Measurements from ENCODE around the gene SCN2B. TPM values are rescaled to one million over a fixed set of nuclear protein-coding genes. Genes with fewer than 3 reads are reported as not detected.

The SCN2B gene, protein sequence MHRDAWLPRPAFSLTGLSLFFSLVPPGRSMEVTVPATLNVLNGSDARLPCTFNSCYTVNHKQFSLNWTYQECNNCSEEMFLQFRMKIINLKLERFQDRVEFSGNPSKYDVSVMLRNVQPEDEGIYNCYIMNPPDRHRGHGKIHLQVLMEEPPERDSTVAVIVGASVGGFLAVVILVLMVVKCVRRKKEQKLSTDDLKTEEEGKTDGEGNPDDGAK
- total RNA-seq (2022; extraction: Qiagen RNA extraction; ENCODE audit: low read depth): not detected in 5 replicates

DNA sequence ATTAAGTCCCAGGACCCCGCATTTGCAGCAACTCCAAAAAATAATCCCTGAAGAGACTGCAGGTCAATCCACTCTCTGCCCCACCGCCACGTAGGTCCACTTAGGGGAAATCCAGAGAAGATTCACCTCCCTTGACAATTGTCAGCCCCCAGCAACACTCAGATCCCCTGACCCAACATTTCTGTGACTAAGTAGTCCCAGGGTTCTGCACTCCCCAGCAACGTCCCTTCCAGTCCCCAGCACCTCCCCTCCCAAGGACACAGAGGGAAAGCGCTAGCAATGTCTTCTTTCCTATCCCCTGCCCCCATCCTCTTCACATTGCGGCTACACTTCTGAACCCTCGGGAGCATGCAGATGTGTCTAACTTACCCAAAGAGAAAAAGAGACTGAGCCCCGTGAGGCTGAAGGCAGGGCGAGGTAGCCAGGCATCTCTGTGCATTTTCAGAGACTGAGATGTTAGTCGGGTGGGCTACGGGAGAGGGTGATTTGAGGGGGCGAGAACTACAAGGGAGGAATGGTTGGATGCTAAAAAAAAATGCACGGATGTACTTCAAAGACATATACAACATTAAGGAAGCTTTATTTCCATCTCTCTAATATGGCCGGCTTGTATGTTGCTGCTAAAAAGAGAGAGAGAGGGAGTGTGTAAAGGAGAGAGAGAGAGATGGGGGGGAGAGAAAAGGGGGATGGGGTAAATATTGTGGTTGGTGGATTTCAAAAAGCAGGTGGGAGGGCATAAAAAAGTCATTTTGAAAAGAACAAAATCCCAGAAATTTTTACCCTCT lies at the start of gene SCN2B:
Gene SCN2B, minus strand, starts transcription at position 647 of the 785 bp plus-strand sequence. Its CDS starts 208 bp downstream, at position 439.

DNA sequence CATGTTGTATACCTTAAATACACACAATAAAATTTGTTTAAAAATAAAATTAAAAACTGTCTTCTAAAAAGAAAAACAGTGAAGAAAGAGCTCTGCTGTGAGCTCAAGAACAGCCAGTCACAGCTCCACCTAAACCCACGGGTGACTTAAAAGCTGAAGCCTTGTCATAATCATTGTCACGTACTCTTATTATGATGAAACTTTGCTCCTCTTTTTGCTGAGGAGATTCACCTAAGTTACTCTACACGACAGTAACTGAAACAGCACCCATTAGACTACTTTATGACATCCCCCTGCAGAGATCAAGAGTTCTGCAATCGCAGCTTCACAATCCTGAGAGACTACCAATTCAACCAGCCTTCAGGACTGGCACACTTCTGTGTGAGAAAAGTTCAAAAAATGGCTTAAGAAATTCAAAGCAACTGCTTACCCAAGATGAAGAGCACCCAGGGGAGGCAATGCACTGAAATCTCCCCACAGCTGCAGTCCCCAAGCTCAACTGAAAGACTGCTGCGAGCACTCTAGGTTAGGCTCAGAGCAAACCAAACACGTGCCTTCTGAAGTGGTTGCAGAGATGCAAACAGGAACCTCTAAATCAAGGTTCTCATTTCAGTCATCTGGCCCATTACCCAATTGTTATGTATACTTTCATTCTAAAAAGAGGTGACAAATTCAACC lies 48.2 kb upstream of the SCN2B start, which contains the start of gene JAML:
Gene JAML, minus strand, starts transcription at position 501 of the 678 bp plus-strand sequence. CDS start 10,145 bp downstream, outside the sequence.

DNA sequence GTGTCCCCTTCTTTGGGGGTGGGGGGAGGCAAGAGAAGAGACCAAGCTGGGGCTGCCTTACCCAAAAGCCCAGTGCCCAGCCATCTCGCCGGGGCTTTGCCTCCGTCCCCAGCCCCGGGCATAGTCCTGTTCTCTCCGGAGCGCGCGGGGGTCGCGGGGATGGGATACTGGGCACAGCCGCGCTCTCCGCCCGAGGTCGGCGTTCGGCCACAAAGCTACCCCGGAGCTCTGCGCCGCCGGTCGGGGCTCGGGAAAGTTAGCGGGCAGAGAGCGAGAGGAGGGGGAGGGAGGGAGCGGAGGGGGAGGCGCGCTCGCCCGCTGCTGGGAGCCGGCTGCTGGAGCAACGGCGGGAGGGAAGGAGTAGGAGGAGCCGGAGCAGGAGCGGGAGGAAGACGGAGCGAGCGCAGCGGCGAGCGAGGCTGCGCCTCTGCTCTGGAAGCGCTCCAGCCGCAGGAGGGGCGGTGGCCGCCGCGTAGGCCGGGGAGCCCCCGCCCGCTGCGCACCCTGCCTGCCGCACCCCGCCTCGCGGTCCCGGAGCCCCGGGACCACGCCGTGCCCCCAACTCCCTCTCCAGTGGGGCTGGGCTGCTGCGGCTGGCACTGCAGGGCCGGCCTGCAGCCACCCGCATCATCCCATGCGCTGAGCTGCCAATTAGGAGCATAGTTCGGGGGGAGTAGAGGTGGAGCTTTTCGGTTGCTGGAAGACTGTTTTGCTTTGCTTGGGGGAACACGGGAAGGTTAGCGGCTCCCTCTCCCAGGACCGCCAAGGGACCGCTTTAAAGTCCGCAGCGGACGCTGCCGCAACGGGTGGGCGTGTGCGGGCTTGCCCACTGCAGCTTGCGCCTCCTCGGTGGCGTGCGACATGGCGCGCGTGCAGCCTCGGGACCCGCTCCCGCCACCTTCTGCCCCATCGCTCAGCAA lies 23.6 kb downstream of the SCN2B start, which contains the start of gene SCN4B:
Gene SCN4B, minus strand, starts transcription at position 272 of the 920 bp plus-strand sequence. Its CDS starts 150 bp downstream, at position 122.

Other genes starting within 250 kb of the SCN2B start
- not detected in 5 replicates for gene TMPRSS13, start 247.2 kb downstream of the SCN2B start, total RNA-seq (2022; extraction: Qiagen RNA extraction; ENCODE audit: low read depth)
- gene IL10RA, start 190.2 kb downstream of the SCN2B start, total RNA-seq (2022; extraction: Qiagen RNA extraction; ENCODE audit: low read depth): 0.05 to 0.14 TPM (median 0.09 TPM) in 4 of 5 replicates, not detected in the other
- not detected in 5 replicates for gene TMPRSS4, start 99.6 kb downstream of the SCN2B start, total RNA-seq (2022; extraction: Qiagen RNA extraction; ENCODE audit: low read depth)
- not detected in 5 replicates for gene SMIM35, start 89.7 kb downstream of the SCN2B start, total RNA-seq (2022; extraction: Qiagen RNA extraction; ENCODE audit: low read depth)
- 0.02 to 0.11 TPM (median 0.03 TPM) in 3 of 5 replicates, not detected in the others for gene SCN4B, start 23.8 kb downstream of the SCN2B start, total RNA-seq (2022; extraction: Qiagen RNA extraction; ENCODE audit: low read depth)
- not detected in 5 replicates for gene JAML, start 48.4 kb upstream of the SCN2B start, total RNA-seq (2022; extraction: Qiagen RNA extraction; ENCODE audit: low read depth)
- gene MPZL3, start 75.7 kb upstream of the SCN2B start, total RNA-seq (2022; extraction: Qiagen RNA extraction; ENCODE audit: low read depth): 0.19 to 0.50 TPM (median 0.31 TPM) in 5 replicates
- 0.07 to 0.09 TPM in 2 of 5 replicates, not detected in the others for gene MPZL2, start 87.7 kb upstream of the SCN2B start, total RNA-seq (2022; extraction: Qiagen RNA extraction; ENCODE audit: low read depth)
- not detected in 5 replicates for gene CD3E, start 128.1 kb upstream of the SCN2B start, total RNA-seq (2022; extraction: Qiagen RNA extraction; ENCODE audit: low read depth)
- gene CD3D, start 166.1 kb upstream of the SCN2B start, total RNA-seq (2022; extraction: Qiagen RNA extraction; ENCODE audit: low read depth): not detected in 5 replicates
- gene CD3G, start 167.7 kb upstream of the SCN2B start, total RNA-seq (2022; extraction: Qiagen RNA extraction; ENCODE audit: low read depth): not detected in 5 replicates
- 8.0 to 11.4 TPM (median 9.9 TPM) in 5 replicates for gene UBE4A, start 183.0 kb upstream of the SCN2B start, total RNA-seq (2022; extraction: Qiagen RNA extraction; ENCODE audit: low read depth)
- gene ATP5MG, start 225.0 kb upstream of the SCN2B start, total RNA-seq (2022; extraction: Qiagen RNA extraction; ENCODE audit: low read depth): 168 to 215 TPM (median 195 TPM) in 5 replicates